Measurements from ENCODE around the gene NPIPB8.
"Not testable (repeated sequence)": the region's sequence is repeated elsewhere in the genome, so short reads cannot be mapped to it uniquely, and the experiment has no call there.

DNA sequence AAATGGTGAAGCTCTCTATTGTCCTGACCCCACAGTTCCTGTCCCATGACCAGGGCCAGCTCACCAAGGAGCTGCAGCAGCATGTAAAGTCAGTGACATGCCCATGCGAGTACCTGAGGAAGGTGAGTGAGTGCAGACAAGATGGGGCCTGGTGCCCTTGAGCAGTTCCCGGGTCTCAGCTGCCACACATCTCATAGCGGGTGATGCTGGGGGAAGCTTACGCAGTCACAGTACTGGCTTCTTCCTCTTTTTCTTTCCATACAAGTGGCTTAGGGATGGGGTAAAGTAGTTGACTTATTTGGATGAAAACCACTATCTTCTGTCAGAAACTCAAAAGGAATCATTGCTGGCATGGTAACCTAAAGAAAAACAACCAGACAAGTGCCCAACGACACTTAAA lies 494 bp downstream of the NPIPB8 start:
- not testable (repeated sequence) for TF ChIP-seq CREB1 (CRISPR knock-in tag; IDR thresholded peaks at IDR 0.05; ENCODE audit: low read depth); EZH2 (IDR thresholded peaks at IDR 0.05; ENCODE audit: low read depth, unreplicated experiment); POLR2AphosphoS5 (IDR thresholded peaks at IDR 0.05; ENCODE audit: low read depth); EZH2phosphoT487 (IDR thresholded peaks at IDR 0.05; ENCODE audit: unreplicated experiment); JUNB (IDR thresholded peaks at IDR 0.05; ENCODE audit: unreplicated experiment); ZNF331 (CRISPR knock-in tag; IDR thresholded peaks at IDR 0.05; ENCODE audit: low read depth); NANOG (IDR thresholded peaks at IDR 0.05; ENCODE audit: borderline replicate concordance)
- TF ChIP-seq, protein P1, sequence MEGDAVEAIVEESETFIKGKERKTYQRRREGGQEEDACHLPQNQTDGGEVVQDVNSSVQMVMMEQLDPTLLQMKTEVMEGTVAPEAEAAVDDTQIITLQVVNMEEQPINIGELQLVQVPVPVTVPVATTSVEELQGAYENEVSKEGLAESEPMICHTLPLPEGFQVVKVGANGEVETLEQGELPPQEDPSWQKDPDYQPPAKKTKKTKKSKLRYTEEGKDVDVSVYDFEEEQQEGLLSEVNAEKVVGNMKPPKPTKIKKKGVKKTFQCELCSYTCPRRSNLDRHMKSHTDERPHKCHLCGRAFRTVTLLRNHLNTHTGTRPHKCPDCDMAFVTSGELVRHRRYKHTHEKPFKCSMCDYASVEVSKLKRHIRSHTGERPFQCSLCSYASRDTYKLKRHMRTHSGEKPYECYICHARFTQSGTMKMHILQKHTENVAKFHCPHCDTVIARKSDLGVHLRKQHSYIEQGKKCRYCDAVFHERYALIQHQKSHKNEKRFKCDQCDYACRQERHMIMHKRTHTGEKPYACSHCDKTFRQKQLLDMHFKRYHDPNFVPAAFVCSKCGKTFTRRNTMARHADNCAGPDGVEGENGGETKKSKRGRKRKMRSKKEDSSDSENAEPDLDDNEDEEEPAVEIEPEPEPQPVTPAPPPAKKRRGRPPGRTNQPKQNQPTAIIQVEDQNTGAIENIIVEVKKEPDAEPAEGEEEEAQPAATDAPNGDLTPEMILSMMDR (conservative IDR thresholded peaks at IDR 0.05; ENCODE audit: low read depth in 2 of 2): not testable (repeated sequence)
- TF ChIP-seq, protein P2, sequence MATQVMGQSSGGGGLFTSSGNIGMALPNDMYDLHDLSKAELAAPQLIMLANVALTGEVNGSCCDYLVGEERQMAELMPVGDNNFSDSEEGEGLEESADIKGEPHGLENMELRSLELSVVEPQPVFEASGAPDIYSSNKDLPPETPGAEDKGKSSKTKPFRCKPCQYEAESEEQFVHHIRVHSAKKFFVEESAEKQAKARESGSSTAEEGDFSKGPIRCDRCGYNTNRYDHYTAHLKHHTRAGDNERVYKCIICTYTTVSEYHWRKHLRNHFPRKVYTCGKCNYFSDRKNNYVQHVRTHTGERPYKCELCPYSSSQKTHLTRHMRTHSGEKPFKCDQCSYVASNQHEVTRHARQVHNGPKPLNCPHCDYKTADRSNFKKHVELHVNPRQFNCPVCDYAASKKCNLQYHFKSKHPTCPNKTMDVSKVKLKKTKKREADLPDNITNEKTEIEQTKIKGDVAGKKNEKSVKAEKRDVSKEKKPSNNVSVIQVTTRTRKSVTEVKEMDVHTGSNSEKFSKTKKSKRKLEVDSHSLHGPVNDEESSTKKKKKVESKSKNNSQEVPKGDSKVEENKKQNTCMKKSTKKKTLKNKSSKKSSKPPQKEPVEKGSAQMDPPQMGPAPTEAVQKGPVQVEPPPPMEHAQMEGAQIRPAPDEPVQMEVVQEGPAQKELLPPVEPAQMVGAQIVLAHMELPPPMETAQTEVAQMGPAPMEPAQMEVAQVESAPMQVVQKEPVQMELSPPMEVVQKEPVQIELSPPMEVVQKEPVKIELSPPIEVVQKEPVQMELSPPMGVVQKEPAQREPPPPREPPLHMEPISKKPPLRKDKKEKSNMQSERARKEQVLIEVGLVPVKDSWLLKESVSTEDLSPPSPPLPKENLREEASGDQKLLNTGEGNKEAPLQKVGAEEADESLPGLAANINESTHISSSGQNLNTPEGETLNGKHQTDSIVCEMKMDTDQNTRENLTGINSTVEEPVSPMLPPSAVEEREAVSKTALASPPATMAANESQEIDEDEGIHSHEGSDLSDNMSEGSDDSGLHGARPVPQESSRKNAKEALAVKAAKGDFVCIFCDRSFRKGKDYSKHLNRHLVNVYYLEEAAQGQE (IDR thresholded peaks at IDR 0.05; ENCODE audit: unreplicated experiment): not testable (repeated sequence)
